Measurements from ENCODE around the gene TSPAN5.
"Not testable (repeated sequence)": the region's sequence is repeated elsewhere in the genome, so short reads cannot be mapped to it uniquely, and the experiment has no call there.

Gene TSPAN5

DNA sequence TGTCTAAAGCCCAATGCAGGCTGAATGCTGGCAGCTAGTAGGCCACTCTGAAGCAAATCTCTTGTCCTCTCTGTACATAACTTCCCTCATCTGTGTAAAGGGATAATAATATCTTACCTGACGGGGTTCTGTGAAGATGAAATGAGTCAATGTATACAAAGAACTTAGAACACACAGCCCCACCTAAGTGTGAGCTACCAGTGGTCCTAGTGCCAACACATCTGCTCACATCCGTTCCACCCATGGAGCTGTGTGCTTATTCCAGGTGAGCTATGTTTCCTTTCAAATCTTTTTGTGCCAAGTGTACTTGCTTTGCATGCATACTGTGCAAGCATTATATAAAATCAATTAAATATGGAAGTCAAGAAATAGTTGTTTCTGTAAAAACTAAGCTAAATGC lies 116.4 kb downstream of the TSPAN5 start:
- DNase-seq, result no peak

- DNase-seq, result no peak
These were observed 117.6 kb downstream of the TSPAN5 start for GRCh38 chr4:98540803-98541202.

- no peak for DNase-seq
These were observed 118.7 kb downstream of the TSPAN5 start for GRCh38 chr4:98539741-98540140.

DNA sequence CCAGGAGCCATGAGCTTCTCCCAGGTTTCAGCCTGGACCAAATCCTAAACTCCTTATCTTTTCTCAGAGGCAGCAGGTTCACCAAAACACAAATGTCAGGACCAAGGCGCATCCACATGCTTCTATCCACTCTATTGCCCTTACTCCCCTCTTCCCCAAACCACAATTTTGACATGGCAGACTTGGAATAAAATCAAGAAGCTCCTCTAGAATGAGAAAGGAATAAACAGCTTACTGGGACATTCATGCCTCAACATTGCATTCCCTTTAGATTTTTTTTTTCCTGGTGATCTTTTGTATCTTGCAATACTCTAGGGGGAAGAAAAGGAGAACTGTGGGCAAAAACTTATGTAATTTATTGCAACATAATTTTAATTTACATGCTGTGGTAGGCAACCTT lies 119.1 kb downstream of the TSPAN5 start:
- no peak for DNase-seq

- no peak for DNase-seq
These were observed 121.8 kb downstream of the TSPAN5 start for GRCh38 chr4:98536631-98537030.

DNA sequence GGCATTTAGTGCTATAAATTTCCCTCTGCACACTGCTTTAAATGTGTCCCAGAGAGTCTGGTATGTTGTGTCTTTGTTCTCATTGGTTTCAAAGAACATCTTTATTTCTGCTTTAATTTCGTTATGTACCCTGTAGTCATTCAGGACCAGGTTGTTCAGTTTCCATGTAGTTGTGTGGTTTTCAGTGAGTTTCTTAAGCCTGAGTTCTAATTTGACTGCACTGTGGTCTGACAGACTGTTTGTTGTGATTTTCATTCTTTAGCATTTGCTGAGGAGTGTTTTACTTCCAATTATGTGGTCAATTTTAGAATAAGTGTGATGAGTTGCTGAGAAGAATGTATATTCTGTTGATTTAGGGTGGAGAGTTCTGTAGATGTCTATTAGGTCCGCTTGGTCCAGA lies 124.3 kb downstream of the TSPAN5 start:
- DNase-seq, result not testable (repeated sequence)

- DNase-seq, result no peak
These were observed 127.8 kb downstream of the TSPAN5 start for GRCh38 chr4:98530572-98530971.

DNA sequence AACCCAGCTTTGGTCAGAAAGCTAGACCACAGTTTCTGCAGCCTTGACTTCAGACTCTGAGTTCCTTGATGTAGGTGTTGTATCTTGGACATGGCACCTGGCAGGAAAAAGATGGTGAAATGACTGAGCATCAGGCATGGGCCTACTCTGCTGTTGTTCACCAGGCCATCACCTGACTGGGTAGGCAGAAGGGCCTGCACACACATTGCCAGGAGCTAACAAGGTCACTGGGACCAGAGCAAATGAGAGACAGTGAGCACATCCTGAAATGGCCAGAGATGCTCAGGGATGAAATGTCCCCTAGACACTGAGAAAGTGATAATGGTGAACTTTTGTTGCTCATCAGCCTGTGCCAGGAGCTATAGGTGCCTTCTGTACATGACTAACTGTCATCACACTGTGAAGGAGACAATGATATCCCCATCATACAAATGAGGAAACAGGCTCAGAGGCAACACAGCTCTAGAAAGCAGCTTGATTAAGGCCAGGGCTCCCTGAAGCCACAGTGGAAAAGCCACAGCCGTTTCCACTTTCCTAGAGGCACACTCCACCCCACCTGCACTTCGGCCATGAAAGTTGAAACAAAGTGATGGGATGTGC lies 128.3 kb downstream of the TSPAN5 start:
- no peak for DNase-seq

DNA sequence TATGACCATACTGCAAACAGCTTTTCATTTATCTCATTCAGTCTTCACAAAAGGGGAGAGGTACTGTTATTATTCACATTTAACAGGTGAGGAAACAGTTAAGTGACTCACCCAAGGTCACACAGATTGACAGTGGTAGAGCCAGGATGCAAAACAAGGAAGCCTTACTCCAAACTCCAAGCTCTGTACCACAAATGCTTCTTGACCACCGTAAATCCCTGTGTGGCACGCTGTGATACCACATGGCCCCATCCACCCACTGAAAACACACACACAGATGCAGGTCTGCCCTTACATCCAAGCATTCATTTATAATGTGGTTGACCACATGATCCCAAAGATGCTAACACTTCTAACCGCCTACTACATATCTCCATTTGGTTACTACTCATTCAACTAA lies 129.5 kb downstream of the TSPAN5 start:
- DNase-seq, result no peak

- no peak for DNase-seq
These were observed 130.7 kb downstream of the TSPAN5 start for GRCh38 chr4:98527534-98528269.

- no peak for DNase-seq
These were observed 134.2 kb downstream of the TSPAN5 start for GRCh38 chr4:98524230-98524629.

DNA sequence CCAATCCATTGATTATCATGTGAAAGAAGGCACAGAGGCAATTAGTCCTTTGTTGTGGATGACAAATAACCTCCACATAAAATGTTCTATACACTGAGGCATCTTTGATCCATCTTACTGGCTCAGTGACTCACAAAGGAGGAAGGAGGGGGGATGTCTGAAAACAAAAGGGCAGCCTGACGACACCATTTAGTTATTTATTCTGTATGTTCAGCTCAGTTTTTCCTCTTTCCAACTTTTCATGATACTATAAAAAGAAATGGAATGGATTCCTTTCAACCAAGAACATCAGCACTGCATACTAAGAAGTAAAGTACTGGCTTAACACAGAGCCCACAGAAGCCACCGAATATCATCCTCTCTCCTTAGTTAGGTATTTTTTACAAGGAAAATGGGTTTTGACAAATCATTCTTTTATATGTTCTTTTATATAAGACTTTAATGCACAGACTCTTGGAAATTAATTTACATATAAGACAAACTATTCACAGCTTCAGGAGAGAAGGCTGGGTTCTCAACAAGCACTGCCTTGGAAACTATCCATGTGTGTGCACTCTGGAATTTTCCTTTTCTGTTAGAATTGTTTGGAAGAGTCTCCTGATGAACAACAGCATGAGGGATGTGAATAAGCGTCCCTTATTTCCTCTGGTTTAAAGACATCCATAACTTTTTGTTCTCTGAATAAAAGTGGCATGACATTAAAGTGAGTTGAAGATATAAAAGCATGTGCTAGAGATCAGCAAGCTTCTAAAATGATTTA lies 135.6 kb downstream of the TSPAN5 start:
- DNase-seq, result no peak

DNA sequence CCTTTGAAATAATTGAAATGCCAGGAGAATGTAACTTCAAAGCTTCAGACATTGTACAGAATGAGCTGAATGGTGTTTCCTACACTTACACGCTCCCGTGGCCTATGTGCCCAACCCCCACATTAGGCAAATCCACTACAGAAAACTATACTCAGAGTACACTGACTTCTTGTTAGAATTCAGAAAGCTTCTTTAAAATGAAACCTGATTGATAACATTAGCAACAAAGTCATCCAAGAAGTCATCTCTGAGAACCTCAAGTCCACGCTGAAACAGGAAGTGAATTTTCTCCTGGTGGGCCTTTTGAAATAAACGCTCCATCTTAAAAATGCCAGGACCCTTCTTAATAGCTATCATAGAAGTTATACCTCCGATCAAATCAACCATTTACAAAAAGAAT lies 136.3 kb downstream of the TSPAN5 start:
- DNase-seq, result no peak

GRCh38 chr4:98521486-98521885 lies 136.9 kb downstream of the TSPAN5 start:
- no peak for DNase-seq

DNA sequence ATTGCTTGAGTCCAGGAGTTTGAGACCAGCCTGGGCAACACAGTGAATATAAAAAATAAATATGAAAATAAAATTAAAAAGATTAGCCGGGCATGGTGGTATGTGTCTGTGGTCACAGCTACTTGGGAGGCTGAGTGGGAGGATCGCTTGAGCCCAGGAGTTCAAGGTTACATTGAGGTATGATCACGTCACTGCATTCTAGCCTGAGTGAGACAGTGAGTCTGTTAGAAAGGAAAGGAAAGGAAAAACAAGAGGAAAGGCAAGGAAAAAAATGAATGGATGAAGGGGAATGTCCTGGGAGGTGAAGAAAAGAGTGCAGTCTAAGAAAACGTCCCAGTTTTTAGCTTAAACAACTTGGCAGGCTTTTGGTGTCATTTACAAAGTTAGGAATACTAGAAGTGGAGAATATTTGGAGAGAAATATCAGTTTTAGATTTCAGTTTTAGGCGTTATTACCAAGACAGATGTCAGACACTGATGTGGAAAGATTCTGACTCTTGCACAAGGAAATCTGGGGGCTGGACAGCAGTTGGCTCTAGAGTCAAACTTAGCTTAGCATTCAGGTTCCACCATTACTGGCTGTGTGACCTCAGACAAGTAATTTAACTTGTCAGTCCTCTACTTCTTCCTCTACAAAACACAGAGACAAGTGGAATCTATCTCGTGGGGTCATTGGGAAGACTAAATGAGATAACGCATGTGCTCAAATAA lies 139.0 kb downstream of the TSPAN5 start:
- no peak for DNase-seq

- DNase-seq, result no peak
These were observed 139.7 kb downstream of the TSPAN5 start for GRCh38 chr4:98518559-98519267.

- DNase-seq, result no peak
These were observed 141.0 kb downstream of the TSPAN5 start for GRCh38 chr4:98517218-98518021.

GRCh38 chr4:98516441-98517217 lies 141.8 kb downstream of the TSPAN5 start:
- DNase-seq, result no peak

GRCh38 chr4:98516042-98516440 lies 142.4 kb downstream of the TSPAN5 start:
- no peak for DNase-seq

- DNase-seq, result no peak
These were observed 143.0 kb downstream of the TSPAN5 start for GRCh38 chr4:98515470-98515809.

All from Kasumi-1 (cell line).